ENCODE results near the gene NMBR.
"Not testable (repeated sequence)": the region's sequence is repeated elsewhere in the genome, so short reads cannot be mapped to it uniquely, and the experiment has no call there.

DNA sequence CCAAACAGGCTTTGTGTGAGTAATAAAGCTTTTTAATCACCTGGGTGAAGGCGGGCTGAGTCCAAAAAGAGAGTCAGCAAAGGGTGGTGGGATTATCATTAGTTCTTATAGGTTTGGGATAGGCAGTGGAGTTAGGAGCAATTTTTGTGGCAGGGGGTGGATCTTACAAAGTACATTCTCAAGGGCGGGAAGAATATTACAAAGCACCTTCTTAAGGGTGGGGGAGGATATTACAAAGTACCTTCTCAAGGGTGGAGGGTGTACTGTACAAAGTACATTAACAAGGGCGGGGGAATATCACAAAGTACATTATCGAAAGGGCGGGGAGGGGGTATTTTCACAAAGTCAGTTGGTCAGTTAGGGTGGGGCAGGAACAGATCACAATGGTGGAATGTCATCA lies 42.1 kb downstream of the NMBR start:
- not testable (repeated sequence) for TF ChIP-seq EP300, POLR2AphosphoS5 (IDR thresholded peaks at IDR 0.05)
- TF ChIP-seq, protein P1, sequence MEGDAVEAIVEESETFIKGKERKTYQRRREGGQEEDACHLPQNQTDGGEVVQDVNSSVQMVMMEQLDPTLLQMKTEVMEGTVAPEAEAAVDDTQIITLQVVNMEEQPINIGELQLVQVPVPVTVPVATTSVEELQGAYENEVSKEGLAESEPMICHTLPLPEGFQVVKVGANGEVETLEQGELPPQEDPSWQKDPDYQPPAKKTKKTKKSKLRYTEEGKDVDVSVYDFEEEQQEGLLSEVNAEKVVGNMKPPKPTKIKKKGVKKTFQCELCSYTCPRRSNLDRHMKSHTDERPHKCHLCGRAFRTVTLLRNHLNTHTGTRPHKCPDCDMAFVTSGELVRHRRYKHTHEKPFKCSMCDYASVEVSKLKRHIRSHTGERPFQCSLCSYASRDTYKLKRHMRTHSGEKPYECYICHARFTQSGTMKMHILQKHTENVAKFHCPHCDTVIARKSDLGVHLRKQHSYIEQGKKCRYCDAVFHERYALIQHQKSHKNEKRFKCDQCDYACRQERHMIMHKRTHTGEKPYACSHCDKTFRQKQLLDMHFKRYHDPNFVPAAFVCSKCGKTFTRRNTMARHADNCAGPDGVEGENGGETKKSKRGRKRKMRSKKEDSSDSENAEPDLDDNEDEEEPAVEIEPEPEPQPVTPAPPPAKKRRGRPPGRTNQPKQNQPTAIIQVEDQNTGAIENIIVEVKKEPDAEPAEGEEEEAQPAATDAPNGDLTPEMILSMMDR (IDR thresholded peaks at IDR 0.05), result not testable (repeated sequence)

Measured in suprapubic skin (tissue), 4 donors.